ENCODE data around the gene DTX1. TPM values are rescaled to one million over a fixed set of nuclear protein-coding genes. Genes with fewer than 3 reads are reported as not detected.
A peak's percentile ranks its signal among the peaks of the same experiment; 100 is the strongest.

Gene DTX1
- total and polyA plus RNA-seq, 4 donors, result 2.1 to 33.2 (median 10.0) TPM

DNA sequence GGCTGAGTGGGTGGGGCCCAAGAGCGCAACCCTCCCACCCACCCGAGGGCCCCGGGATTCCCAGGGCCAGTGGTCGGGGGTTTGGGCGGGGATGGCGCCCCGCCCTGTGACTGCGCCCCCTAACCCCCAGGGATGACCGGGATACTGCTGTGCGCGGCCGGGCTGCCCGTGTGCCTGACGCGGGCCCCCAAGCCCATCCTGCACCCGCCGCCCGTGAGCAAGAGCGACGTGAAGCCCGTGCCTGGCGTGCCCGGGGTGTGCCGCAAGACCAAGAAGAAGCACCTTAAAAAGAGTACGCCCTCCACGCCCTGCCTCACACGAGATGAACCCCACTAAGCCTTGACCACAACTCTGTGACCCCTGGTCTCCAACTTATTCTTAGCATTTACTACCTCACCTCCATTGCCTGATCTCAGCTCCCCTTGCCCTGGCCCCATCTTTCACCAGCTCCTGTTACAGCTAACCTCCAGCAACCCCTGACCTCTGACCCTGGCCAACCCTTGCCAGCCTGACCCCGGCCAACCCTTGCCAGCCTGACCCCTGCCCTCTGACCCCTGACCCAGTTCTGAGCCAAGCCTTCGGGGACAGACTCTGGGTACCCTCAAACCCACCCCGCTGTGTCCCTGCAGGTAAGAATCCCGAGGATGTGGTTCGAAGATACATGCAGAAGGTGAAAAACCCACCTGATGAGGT is 37.0 kb downstream of the DTX1 start:
- Histone ChIP-seq H3K27me3 (ENCODE audit: control insufficient read depth in 4 of 4, insufficient read depth in 4 of 4, low read length in 3 of 4) (no peaks in the 10 kb centered on the region), H3K27ac (ENCODE audit: low read depth in 1 of 2, low read length in 2 of 2) (no peak overlapping the region), H3K4me1 (ENCODE audit: control insufficient read depth in 4 of 4, insufficient read depth in 4 of 4, low read length in 3 of 4) (peaks cover 3 to 24% (median 18%) of the 10 kb centered on the region in 4 donors), H3K9me3 (ENCODE audit: control insufficient read depth in 4 of 4, low read length in 3 of 4) (no peaks in the 10 kb centered on the region), H3K36me3 (ENCODE audit: control insufficient read depth in 4 of 4, insufficient read depth in 3 of 4, low read depth in 1 of 4, low read length in 3 of 4) (peaks cover 0 to 4% (median 2%) of the 10 kb centered on the region in 4 donors), H3K4me3 (ENCODE audit: low read depth in 1 of 3, low read length in 3 of 3) (no peak overlapping the region), H3K9ac (ENCODE audit: low read depth in 1 of 2, low read length in 2 of 2) (no peak overlapping the region)
- peak; percentile 77 to 95 for TF ChIP-seq RXRA (IDR thresholded peaks at IDR 0.05)
- TF ChIP-seq, protein P1, sequence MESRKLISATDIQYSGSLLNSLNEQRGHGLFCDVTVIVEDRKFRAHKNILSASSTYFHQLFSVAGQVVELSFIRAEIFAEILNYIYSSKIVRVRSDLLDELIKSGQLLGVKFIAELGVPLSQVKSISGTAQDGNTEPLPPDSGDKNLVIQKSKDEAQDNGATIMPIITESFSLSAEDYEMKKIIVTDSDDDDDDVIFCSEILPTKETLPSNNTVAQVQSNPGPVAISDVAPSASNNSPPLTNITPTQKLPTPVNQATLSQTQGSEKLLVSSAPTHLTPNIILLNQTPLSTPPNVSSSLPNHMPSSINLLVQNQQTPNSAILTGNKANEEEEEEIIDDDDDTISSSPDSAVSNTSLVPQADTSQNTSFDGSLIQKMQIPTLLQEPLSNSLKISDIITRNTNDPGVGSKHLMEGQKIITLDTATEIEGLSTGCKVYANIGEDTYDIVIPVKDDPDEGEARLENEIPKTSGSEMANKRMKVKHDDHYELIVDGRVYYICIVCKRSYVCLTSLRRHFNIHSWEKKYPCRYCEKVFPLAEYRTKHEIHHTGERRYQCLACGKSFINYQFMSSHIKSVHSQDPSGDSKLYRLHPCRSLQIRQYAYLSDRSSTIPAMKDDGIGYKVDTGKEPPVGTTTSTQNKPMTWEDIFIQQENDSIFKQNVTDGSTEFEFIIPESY (IDR thresholded peaks at IDR 0.05), result no peak
- peak; percentile 93 for TF ChIP-seq NR2F2 (IDR thresholded peaks at IDR 0.05)
- no peak for TF ChIP-seq JUND (IDR thresholded peaks at IDR 0.05)
- TF ChIP-seq HNF4A (conservative IDR thresholded peaks at IDR 0.05), result peak in 1 of 2 donors; percentile 32
- TF ChIP-seq RAD21 (IDR thresholded peaks at IDR 0.05), result no peak
- TF ChIP-seq FOXA2 (IDR thresholded peaks at IDR 0.05), result no peak
- TF ChIP-seq HNF4G (IDR thresholded peaks at IDR 0.05), result no peak
- TF ChIP-seq, protein P2, sequence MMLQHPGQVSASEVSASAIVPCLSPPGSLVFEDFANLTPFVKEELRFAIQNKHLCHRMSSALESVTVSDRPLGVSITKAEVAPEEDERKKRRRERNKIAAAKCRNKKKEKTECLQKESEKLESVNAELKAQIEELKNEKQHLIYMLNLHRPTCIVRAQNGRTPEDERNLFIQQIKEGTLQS (IDR thresholded peaks at IDR 0.05), result no peak
- TF ChIP-seq, protein P3, sequence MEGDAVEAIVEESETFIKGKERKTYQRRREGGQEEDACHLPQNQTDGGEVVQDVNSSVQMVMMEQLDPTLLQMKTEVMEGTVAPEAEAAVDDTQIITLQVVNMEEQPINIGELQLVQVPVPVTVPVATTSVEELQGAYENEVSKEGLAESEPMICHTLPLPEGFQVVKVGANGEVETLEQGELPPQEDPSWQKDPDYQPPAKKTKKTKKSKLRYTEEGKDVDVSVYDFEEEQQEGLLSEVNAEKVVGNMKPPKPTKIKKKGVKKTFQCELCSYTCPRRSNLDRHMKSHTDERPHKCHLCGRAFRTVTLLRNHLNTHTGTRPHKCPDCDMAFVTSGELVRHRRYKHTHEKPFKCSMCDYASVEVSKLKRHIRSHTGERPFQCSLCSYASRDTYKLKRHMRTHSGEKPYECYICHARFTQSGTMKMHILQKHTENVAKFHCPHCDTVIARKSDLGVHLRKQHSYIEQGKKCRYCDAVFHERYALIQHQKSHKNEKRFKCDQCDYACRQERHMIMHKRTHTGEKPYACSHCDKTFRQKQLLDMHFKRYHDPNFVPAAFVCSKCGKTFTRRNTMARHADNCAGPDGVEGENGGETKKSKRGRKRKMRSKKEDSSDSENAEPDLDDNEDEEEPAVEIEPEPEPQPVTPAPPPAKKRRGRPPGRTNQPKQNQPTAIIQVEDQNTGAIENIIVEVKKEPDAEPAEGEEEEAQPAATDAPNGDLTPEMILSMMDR (IDR thresholded peaks at IDR 0.05; ENCODE audit: low read depth, low read length, missing input control), result no peak
- no peak for TF ChIP-seq SP1 (IDR thresholded peaks at IDR 0.05)
- TF ChIP-seq, protein P4, sequence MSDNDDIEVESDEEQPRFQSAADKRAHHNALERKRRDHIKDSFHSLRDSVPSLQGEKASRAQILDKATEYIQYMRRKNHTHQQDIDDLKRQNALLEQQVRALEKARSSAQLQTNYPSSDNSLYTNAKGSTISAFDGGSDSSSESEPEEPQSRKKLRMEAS (IDR thresholded peaks at IDR 0.05), result no peak
- TF ChIP-seq FOXA1 (IDR thresholded peaks at IDR 0.05), result no peak
- TF ChIP-seq GABPA (IDR thresholded peaks at IDR 0.05 in 1 of 2, conservative IDR thresholded peaks at IDR 0.05 in 1 of 2), result no peak
- TF ChIP-seq TAF1 (conservative IDR thresholded peaks at IDR 0.05), result no peak
- TF ChIP-seq EGR1 (IDR thresholded peaks at IDR 0.05; ENCODE audit: low read depth in 2 of 2), result no peak
- TF ChIP-seq, protein P5, sequence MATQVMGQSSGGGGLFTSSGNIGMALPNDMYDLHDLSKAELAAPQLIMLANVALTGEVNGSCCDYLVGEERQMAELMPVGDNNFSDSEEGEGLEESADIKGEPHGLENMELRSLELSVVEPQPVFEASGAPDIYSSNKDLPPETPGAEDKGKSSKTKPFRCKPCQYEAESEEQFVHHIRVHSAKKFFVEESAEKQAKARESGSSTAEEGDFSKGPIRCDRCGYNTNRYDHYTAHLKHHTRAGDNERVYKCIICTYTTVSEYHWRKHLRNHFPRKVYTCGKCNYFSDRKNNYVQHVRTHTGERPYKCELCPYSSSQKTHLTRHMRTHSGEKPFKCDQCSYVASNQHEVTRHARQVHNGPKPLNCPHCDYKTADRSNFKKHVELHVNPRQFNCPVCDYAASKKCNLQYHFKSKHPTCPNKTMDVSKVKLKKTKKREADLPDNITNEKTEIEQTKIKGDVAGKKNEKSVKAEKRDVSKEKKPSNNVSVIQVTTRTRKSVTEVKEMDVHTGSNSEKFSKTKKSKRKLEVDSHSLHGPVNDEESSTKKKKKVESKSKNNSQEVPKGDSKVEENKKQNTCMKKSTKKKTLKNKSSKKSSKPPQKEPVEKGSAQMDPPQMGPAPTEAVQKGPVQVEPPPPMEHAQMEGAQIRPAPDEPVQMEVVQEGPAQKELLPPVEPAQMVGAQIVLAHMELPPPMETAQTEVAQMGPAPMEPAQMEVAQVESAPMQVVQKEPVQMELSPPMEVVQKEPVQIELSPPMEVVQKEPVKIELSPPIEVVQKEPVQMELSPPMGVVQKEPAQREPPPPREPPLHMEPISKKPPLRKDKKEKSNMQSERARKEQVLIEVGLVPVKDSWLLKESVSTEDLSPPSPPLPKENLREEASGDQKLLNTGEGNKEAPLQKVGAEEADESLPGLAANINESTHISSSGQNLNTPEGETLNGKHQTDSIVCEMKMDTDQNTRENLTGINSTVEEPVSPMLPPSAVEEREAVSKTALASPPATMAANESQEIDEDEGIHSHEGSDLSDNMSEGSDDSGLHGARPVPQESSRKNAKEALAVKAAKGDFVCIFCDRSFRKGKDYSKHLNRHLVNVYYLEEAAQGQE (IDR thresholded peaks at IDR 0.05), result no peak
- TF ChIP-seq YY1 (IDR thresholded peaks at IDR 0.05), result no peak
- WGBS, result 61% methylated on average over 32 of the region's 32 CpGs
- DNase-seq (ENCODE audit: low spot score), result no peak

Measured in liver (tissue), 9 donors.